Common myeloid progenitor, CD34-positive (primary cell): Measurements from ENCODE around the gene CDH22.

Experiments used
- CTCF ChIA-PET: fragments of 350-600 bp; sonication (Branson Sonifier 250); formaldehyde crosslinking; loops from one replicate; lab custom pipeline; 2021; ENCODE audit warnings: antibody characterized with exemption; lab: Charles Lee
- POLR2A ChIA-PET: fragments of 350-600 bp; sonication (Branson Sonifier 250); formaldehyde crosslinking; loops from one replicate; lab custom pipeline; 2021; ENCODE audit warnings: antibody characterized with exemption; lab: Charles Lee
- DNase-seq, 3 donors: peaks; one replicate each; pipeline versions ENCODE4 v3.0.0 to v3.0.0-alpha.2; 2013
- H3K27ac ChIP-seq, 2 experiments: 1 replicate in 1 of 2; 2 replicates in 1 of 2; pipeline ENCODE4 v1.7.0; 2013; ENCODE audit warnings: inconsistent platforms in 2 of 2, low read length in 2 of 2, mild to moderate bottlenecking in 2 of 2, low read depth in 1 of 2, moderate library complexity in 1 of 2; ENCODE audit not compliant: severe bottlenecking in 2 of 2, insufficient read depth in 1 of 2, poor library complexity in 1 of 2
- H3K27me3 ChIP-seq, 5 experiments: replicated peaks in 2 of 5; 1 replicate in 3 of 5; 2 replicates in 2 of 5; pipeline versions ENCODE4 v1.6.1 to v1.7.0; 2013; ENCODE audit warnings: low read length in 4 of 5, mild to moderate bottlenecking in 2 of 5, moderate library complexity in 2 of 5, inconsistent platforms in 1 of 5; ENCODE audit not compliant: insufficient read depth in 5 of 5, control insufficient read depth in 4 of 5
- H3K36me3 ChIP-seq, 4 experiments: 1 replicate in 2 of 4; 2 replicates in 2 of 4; pipeline versions ENCODE4 v1.6.1 to v1.7.0; 2013; ENCODE audit warnings: low read length in 3 of 4, control low read depth in 1 of 4, mild to moderate bottlenecking in 1 of 4; ENCODE audit not compliant: control insufficient read depth in 4 of 4, insufficient read depth in 4 of 4
- H3K4me1 ChIP-seq, 4 experiments: 1 replicate in 3 of 4; 2 replicates in 1 of 4; pipeline versions ENCODE4 v1.6.1 to v1.7.1; 2013; ENCODE audit warnings: low read length in 3 of 4, mild to moderate bottlenecking in 3 of 4, control low read depth in 1 of 4, inconsistent platforms in 1 of 4, moderate library complexity in 1 of 4; ENCODE audit not compliant: control insufficient read depth in 4 of 4, insufficient read depth in 4 of 4; ENCODE audit errors: control extremely low read depth in 1 of 4
- H3K4me3 ChIP-seq, 7 experiments: 1 replicate in 4 of 7; 2 replicates in 3 of 7; pipeline versions ENCODE4 v1.5.1 to v1.7.0; 2013; ENCODE audit warnings: mild to moderate bottlenecking in 7 of 7, low read length in 6 of 7, moderate library complexity in 6 of 7, inconsistent platforms in 2 of 7, low read depth in 2 of 7, control low read depth in 1 of 7; ENCODE audit not compliant: insufficient read depth in 4 of 7, control insufficient read depth in 1 of 7; ENCODE audit errors: extremely low read depth in 1 of 7
- H3K9me3 ChIP-seq, 5 experiments: 1 replicate in 4 of 5; 2 replicates in 1 of 5; pipeline versions ENCODE4 v1.6.1 to v1.7.1; 2013; ENCODE audit warnings: low read length in 4 of 5, mild to moderate bottlenecking in 2 of 5, inconsistent platforms in 1 of 5, low read depth in 1 of 5, moderate library complexity in 1 of 5; ENCODE audit not compliant: control insufficient read depth in 4 of 5, insufficient read depth in 2 of 5; ENCODE audit errors: control extremely low read depth in 1 of 5
- WGBS: methylation state at CpG from one replicate; pipeline ENCODE4 v1.1.5; 2013; ENCODE audit not compliant: insufficient coverage; 5-methylcytosine and 5-hydroxymethylcytosine counted together

Gene CDH22

GRCh38 chr20:46353500-46354206, 45.4 kb upstream of the CDH22 start:
- POLR2A ChIA-PET: no interaction called here
- H3K27ac ChIP-seq: no peak overlapping the region
- H3K27me3 ChIP-seq: no peaks in the 10 kb centered on the region
- peaks cover 7 to 55% (median 39%) of the 10 kb centered on the region in 4 experiments for H3K36me3 ChIP-seq
- H3K4me1 ChIP-seq: peaks cover 0 to 36% (median 32%) of the 10 kb centered on the region in 4 experiments
- WGBS: 96% methylated on average over 11 of the region's 14 CpGs
- no peaks in the 10 kb centered on the region for H3K9me3 ChIP-seq
- DNase-seq: no peak
- H3K4me3 ChIP-seq: no peak overlapping the region
- CTCF ChIA-PET: no interaction called here

- H3K27ac ChIP-seq: no peak overlapping the region
- peaks cover 7 to 51% (median 38%) of the 10 kb centered on the region in 4 experiments for H3K36me3 ChIP-seq
- no peaks in the 10 kb centered on the region for H3K27me3 ChIP-seq
- POLR2A ChIA-PET: no interaction called here
- peaks cover 0 to 24% (median 23%) of the 10 kb centered on the region in 4 experiments for H3K4me1 ChIP-seq
- H3K4me3 ChIP-seq: no peak overlapping the region
- CTCF ChIA-PET: interaction anchor here (1.2 kb wide), 1 partner anchor 11 kb away, joined by 3 read pairs; no protein-coding TSS in a partner anchor
- 92% methylated on average over 17 of the region's 18 CpGs for WGBS
- H3K9me3 ChIP-seq: no peaks in the 10 kb centered on the region
- no peak for DNase-seq
Observed at GRCh38 chr20:46352370-46352938, 44.2 kb upstream of the CDH22 start.

GRCh38 chr20:46351357-46352058, 43.2 kb upstream of the CDH22 start:
- Histone ChIP-seq H3K36me3 (peaks cover 6 to 51% (median 40%) of the 10 kb centered on the region in 4 experiments), H3K27ac (no peak overlapping the region), H3K27me3 (no peaks in the 10 kb centered on the region), H3K4me1 (peaks cover 0 to 19% (median 14%) of the 10 kb centered on the region in 4 experiments), H3K4me3 (no peak overlapping the region), H3K9me3 (no peaks in the 10 kb centered on the region)
- DNase-seq: no peak
- 98% methylated on average over 7 of the region's 7 CpGs for WGBS
- CTCF ChIA-PET: interaction anchor here (1.2 to 2.0 kb wide), 2 partner anchors 10 to 219 kb away, joined by 3 to 6 read pairs; no protein-coding TSS in a partner anchor
- POLR2A ChIA-PET: no interaction called here

- peaks cover 0 to 19% (median 12%) of the 10 kb centered on the region in 4 experiments for H3K4me1 ChIP-seq
- WGBS: 98% methylated on average over 8 of the region's 8 CpGs
- no peaks in the 10 kb centered on the region for H3K27me3 ChIP-seq
- DNase-seq: no peak
- no peaks in the 10 kb centered on the region for H3K9me3 ChIP-seq
- no peak overlapping the region for H3K27ac ChIP-seq
- ChIA-PET CTCF (interaction anchor here (2.0 kb wide), 1 partner anchor 218 kb away, joined by 6 read pairs; no protein-coding TSS in a partner anchor), POLR2A (no interaction called here)
- peaks cover 3 to 49% (median 38%) of the 10 kb centered on the region in 4 experiments for H3K36me3 ChIP-seq
- H3K4me3 ChIP-seq: no peak overlapping the region
Observed at GRCh38 chr20:46350986-46351267, 42.6 kb upstream of the CDH22 start.

DNA sequence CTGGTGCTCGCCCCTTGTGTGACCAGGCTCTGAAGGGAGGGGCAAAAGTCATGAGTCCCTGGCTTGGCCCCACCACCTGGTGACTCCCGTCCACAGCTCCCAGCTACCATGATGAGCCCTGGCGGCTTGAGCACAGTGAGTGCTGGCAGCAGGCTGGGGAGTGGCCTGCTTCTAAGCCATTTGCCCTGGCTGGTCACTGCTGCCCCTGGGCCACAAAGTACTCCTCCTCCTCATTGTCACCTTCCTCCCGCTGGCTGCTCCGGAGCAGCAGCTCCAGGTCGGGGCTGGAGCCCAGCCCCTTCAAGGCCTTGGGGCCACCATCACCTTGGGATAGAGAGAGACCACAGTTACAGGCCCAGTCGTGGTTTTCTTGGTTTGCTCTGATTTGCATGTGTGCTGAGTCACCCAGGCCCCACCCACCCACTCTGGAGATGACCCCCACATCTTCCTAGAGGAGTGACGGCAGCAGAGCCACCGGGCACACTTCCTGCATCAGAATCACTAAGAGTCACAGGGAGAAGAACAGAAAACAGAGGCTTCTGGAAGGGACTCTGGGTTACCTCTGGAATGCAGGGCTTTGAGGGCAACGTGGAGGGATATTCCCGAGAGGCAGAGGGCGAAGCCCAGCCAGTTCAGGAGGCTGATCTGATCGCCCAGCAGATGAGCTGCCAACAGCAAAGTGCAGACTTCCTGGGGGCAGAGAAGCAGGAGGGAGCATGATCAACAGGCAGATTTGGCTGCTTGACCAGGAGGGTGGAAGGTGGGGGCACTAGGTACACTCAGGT, 42.1 kb upstream of the CDH22 start:
- WGBS: 58% methylated on average over 9 of the region's 13 CpGs
- H3K27ac ChIP-seq: peak overlapping the region in 1 of 2 experiments; percentile 41
- H3K4me3 ChIP-seq: no peak overlapping the region
- H3K9me3 ChIP-seq: no peaks in the 10 kb centered on the region
- peaks cover 3 to 46% (median 35%) of the 10 kb centered on the region in 4 experiments for H3K36me3 ChIP-seq
- H3K27me3 ChIP-seq: no peaks in the 10 kb centered on the region
- peak; percentile 47 to 74 (median 73) for DNase-seq
- CTCF ChIA-PET: interaction anchor here (1.1 to 3.5 kb wide), 9 partner anchors 9 to 337 kb away, joined by 3 to 28 read pairs (median 6); no protein-coding TSS in a partner anchor
- peaks cover 0 to 19% (median 12%) of the 10 kb centered on the region in 4 experiments for H3K4me1 ChIP-seq
- POLR2A ChIA-PET: no interaction called here

DNA sequence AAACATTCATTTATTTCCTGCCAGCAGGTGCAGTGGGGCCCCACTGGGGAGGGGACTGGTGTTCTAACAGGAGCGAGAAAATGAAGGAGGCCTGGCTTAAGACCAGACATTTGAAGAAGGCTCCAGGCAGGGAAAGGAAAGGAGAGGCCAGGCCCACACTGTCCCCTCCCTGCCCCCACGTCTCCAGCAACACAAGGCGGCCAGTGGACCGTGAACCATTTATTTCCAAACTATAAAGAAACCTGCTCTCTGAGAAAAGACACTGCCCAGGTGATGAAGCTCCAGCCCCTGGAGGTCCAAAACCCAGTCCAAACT, 41.4 kb upstream of the CDH22 start:
- ChIA-PET POLR2A (no interaction called here), CTCF (interaction anchor here (0.7 to 3.5 kb wide), 20 partner anchors 9 to 337 kb away, joined by 3 to 28 read pairs (median 5); no protein-coding TSS in a partner anchor)
- peaks cover 3 to 41% (median 28%) of the 10 kb centered on the region in 4 experiments for H3K36me3 ChIP-seq
- WGBS: 60% methylated on average over 1 of the region's 4 CpGs
- H3K9me3 ChIP-seq: no peaks in the 10 kb centered on the region
- H3K4me1 ChIP-seq: peaks cover 0 to 19% (median 12%) of the 10 kb centered on the region in 4 experiments
- no peak overlapping the region for H3K27ac ChIP-seq
- H3K4me3 ChIP-seq: no peak overlapping the region
- DNase-seq: no peak
- H3K27me3 ChIP-seq: no peaks in the 10 kb centered on the region
